Ovary (tissue), 3 donors: ENCODE data around the gene CENPN.

Source experiments
- POLR2A ChIP-seq: fragments of 450-650 bp; IDR thresholded peaks from one replicate; pipeline ENCODE4 v1.6.1; 2017; ENCODE audit warnings: antibody characterized with exemption, mild to moderate bottlenecking, moderate library complexity
- TF ChIP-seq, protein P1 (sequence below), 3 donors: fragments of 450-650 bp in 2 of 3; fragments of 200-600 bp in 1 of 3; IDR thresholded peaks; one replicate each; pipeline versions ENCODE4 v1.5.1 to v1.8.0; 2016 to 2022; ENCODE audit warnings: antibody characterized with exemption in 3 of 3, mild to moderate bottlenecking in 1 of 3
- donor health status: DM: no; HTN: no; CAD: no.

DNA sequence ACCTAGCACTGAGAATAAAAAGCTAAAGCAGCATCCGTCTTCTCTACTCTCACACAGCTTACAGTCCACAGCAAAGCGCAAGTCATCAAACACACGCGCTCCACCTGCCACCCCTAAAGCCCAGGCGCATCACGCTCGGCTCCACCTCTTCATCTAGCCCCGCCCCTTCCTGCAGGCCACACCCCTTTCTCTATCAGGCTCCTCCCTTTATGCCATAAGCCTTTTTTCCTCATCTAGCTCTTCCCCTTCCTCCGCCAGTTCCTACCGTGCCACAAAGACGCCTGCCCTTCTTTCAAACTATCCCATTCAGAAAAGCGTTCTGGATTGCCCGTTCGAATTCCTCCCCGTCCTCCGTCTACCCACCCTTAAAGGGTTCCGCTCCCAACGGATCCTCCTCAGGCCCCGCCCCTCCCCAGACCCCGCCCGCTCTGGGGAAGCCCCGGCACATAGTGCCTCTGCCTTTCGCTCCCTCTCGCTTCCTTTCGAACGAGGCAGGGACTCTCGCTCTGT, 69.6 kb downstream of the CENPN start:
- TF ChIP-seq, protein P1, sequence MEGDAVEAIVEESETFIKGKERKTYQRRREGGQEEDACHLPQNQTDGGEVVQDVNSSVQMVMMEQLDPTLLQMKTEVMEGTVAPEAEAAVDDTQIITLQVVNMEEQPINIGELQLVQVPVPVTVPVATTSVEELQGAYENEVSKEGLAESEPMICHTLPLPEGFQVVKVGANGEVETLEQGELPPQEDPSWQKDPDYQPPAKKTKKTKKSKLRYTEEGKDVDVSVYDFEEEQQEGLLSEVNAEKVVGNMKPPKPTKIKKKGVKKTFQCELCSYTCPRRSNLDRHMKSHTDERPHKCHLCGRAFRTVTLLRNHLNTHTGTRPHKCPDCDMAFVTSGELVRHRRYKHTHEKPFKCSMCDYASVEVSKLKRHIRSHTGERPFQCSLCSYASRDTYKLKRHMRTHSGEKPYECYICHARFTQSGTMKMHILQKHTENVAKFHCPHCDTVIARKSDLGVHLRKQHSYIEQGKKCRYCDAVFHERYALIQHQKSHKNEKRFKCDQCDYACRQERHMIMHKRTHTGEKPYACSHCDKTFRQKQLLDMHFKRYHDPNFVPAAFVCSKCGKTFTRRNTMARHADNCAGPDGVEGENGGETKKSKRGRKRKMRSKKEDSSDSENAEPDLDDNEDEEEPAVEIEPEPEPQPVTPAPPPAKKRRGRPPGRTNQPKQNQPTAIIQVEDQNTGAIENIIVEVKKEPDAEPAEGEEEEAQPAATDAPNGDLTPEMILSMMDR (IDR thresholded peaks at IDR 0.05): no peak
- no peak for TF ChIP-seq POLR2A
